GM23338 (cell line): ENCODE data around the gene RCAN3. TPM values are rescaled to one million over a fixed set of nuclear protein-coding genes. Genes with fewer than 3 reads are reported as not detected.

Experiments used
- ATAC-seq: fragments of 200-7000 bp; cut with Tn5 transposase; 3 replicates; pipeline ENCODE4 v1.9.1; 2020
- DNase-seq: peaks from one replicate; pipeline ENCODE4 v3.0.0-alpha.2; 2015; ENCODE audit warnings: low spot score
- H2AFZ ChIP-seq: fragments of 200-600 bp; sonication (generic); 2 replicates; pipeline ENCODE4 v1.8.0; 2016; ENCODE audit warnings: antibody characterized with exemption, mild to moderate bottlenecking, moderate library complexity
- H3F3A ChIP-seq: fragments of 200-600 bp; sonication (generic); replicated peaks from 2 replicates; pipeline ENCODE4 v1.8.0; 2017; ENCODE audit warnings: antibody characterized with exemption, mixed run types, low read depth
- H3K27ac ChIP-seq: fragments of 200-600 bp; sonication (generic); 2 replicates; pipeline ENCODE4 v1.6.1; 2016; ENCODE audit warnings: low read depth
- H3K27me3 ChIP-seq: fragments of 200-600 bp; sonication (generic); 2 replicates; pipeline ENCODE4 v1.8.0; 2016; ENCODE audit warnings: mild to moderate bottlenecking, mixed run types, moderate library complexity; ENCODE audit not compliant: insufficient read depth
- H3K36me3 ChIP-seq: fragments of 200-600 bp; sonication (generic); 2 replicates; pipeline ENCODE4 v1.8.0; 2016; ENCODE audit warnings: mild to moderate bottlenecking; ENCODE audit not compliant: insufficient read depth
- H3K4me1 ChIP-seq: fragments of 200-600 bp; sonication (generic); 2 replicates; pipeline ENCODE4 v1.8.0; 2016; ENCODE audit warnings: mild to moderate bottlenecking, moderate library complexity; ENCODE audit not compliant: insufficient read depth
- H3K4me2 ChIP-seq: fragments of 200-600 bp; sonication (generic); 2 replicates; pipeline ENCODE4 v1.7.1; 2017; ENCODE audit warnings: mixed run types
- H3K4me3 ChIP-seq: fragments of 200-600 bp; sonication (generic); 2 replicates; pipeline ENCODE4 v1.6.1; 2016; ENCODE audit warnings: mixed run types
- H3K79me2 ChIP-seq: fragments of 200-600 bp; sonication (generic); replicated peaks from 2 replicates; pipeline ENCODE4 v1.8.0; 2017; ENCODE audit warnings: mild to moderate bottlenecking; ENCODE audit not compliant: insufficient read depth
- H3K9me2 ChIP-seq: fragments of 200-600 bp; sonication (generic); 2 replicates; pipeline ENCODE4 v1.8.0; 2017; ENCODE audit not compliant: insufficient read depth
- H4K20me1 ChIP-seq: fragments of 200-600 bp; sonication (generic); replicated peaks from 2 replicates; pipeline ENCODE4 v1.8.0; 2017; ENCODE audit warnings: mild to moderate bottlenecking; ENCODE audit not compliant: insufficient read depth
- H3K27ac Mint-ChIP-seq: 2 replicates; pipeline ENCODE4 v1.8.0; 2020; ENCODE audit warnings: inconsistent platforms, mild to moderate bottlenecking, moderate library complexity, mixed read lengths
- H3K27me3 Mint-ChIP-seq: 3 replicates; pipeline ENCODE4 v1.8.0; 2022; ENCODE audit warnings: low read depth, mild to moderate bottlenecking, moderate library complexity, mixed read lengths, inconsistent platforms; ENCODE audit not compliant: insufficient read depth, poor library complexity
- H3K36me3 Mint-ChIP-seq: 3 replicates; pipeline ENCODE4 v1.8.0; 2021; ENCODE audit warnings: low read depth, mild to moderate bottlenecking, inconsistent platforms, moderate library complexity, mixed read lengths
- H3K4me1 Mint-ChIP-seq: 3 replicates; pipeline ENCODE4 v1.8.0; 2020; ENCODE audit warnings: mild to moderate bottlenecking, inconsistent platforms, mixed read lengths
- H3K4me3 Mint-ChIP-seq: 3 replicates; pipeline ENCODE4 v1.8.0; 2021; ENCODE audit warnings: moderate library complexity, mild to moderate bottlenecking, inconsistent platforms, mixed read lengths
- H3K9me3 Mint-ChIP-seq: 3 replicates; pipeline ENCODE4 v1.8.0; 2020; ENCODE audit warnings: moderate library complexity, mild to moderate bottlenecking, inconsistent platforms, mixed read lengths
- JUNB ChIP-seq: IDR thresholded peaks from one replicate; pipeline ENCODE4 v1.6.1; 2016; ENCODE audit warnings: antibody characterized with exemption; ENCODE audit not compliant: unreplicated experiment
- NANOG ChIP-seq: IDR thresholded peaks from 2 replicates; pipeline ENCODE4 v1.6.1; 2016; ENCODE audit warnings: antibody characterized with exemption, borderline replicate concordance
- ZNF331 ChIP-seq: fragments of 250-450 bp; sonication (Bioruptor Pico); IDR thresholded peaks from 2 replicates; pipeline ENCODE4 v1.5.0; 2020; ENCODE audit warnings: low read depth, mild to moderate bottlenecking, moderate library complexity
- polyA plus RNA-seq: library from polyadenylated mRNA; unstranded; fragments of >200 nt; fragmentation: Nextera tagmentation; extraction: Ambion mirVana; gene quantifications from 2 replicates; pipeline ENCODE4 v1.2.1, GENCODE V29; 2016
- total RNA-seq: library from RNA; depleted of rRNA; stranded (reverse); fragments of >200 nt; shearing (Covaris generic); gene quantifications from 2 replicates; pipeline ENCODE4 v1.2.3, GENCODE V29; 2014
- TF ChIP-seq, protein P1 (sequence below), 2 experiments: fragments of 200-600 bp in 1 of 2; sonication (generic) in 1 of 2; conservative IDR thresholded peaks; 2 replicates each; pipeline versions ENCODE4 v1.5.1 to v1.6.1; 2016 to 2017; ENCODE audit warnings: antibody characterized with exemption in 2 of 2, low read depth in 2 of 2, mild to moderate bottlenecking in 2 of 2, moderate library complexity in 1 of 2
- TF ChIP-seq, protein P2 (sequence below): IDR thresholded peaks from one replicate; pipeline ENCODE4 v1.6.1; 2018; ENCODE audit warnings: antibody characterized with exemption; ENCODE audit not compliant: unreplicated experiment
- TF ChIP-seq, protein P3 (sequence below): fragments of 250-450 bp; sonication (Bioruptor Pico); IDR thresholded peaks from 2 replicates; pipeline ENCODE4 v1.5.0; 2020; ENCODE audit warnings: mild to moderate bottlenecking, moderate library complexity
- TF ChIP-seq, protein P4 (sequence below): IDR thresholded peaks from 2 replicates; pipeline ENCODE4 v1.6.1; 2016; ENCODE audit warnings: antibody characterized with exemption

RCAN3 gene
- total and polyA plus RNA-seq, 2 experiments from 2014 or later = 8.9 to 11.2 TPM

DNA sequence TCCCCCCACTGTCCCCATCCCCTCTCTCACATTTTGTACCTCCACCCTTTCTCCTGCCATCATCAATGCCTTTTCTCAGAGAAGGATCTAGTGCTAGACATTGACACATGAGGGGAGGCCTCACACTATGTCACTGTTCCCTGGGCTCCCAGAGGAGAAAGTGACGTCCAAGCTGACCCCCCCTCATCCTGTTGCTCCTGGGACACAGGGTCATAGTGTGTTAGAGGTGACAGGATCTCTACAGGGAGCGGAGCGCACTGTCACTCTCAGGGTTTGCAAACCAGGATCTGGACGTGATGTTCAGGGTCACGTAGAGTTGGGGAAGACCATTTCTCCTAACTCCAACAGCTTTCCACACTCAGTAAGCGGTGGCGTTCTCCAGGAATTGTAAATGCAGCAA lies 55.8 kb downstream of the RCAN3 start:
- ATAC-seq (no peak), DNase-seq (no peak)
- H3K36me3 ChIP-seq = no peaks in the 10 kb centered on the region
- Mint-ChIP-seq H3K9me3 (no peaks in the 10 kb centered on the region), H3K36me3 (no peaks in the 10 kb centered on the region), H3K27me3 (peaks cover 21% of the 10 kb centered on the region), H3K27ac (no peak overlapping the region), H3K4me1 (peaks cover 18% of the 10 kb centered on the region), H3K4me3 (no peak overlapping the region)
- H2AFZ ChIP-seq = no peak overlapping the region
- no peaks in the 10 kb centered on the region for H3K9me2 ChIP-seq
- no peak overlapping the region for H3K27ac ChIP-seq
- peaks cover 7% of the 10 kb centered on the region; the same call in 1 of the 2 replicates for H3K4me1 ChIP-seq
- no peaks in the 10 kb centered on the region for H3K79me2 ChIP-seq
- H4K20me1 ChIP-seq = no peaks in the 10 kb centered on the region
- H3K4me2 ChIP-seq = no peak overlapping the region
- no peak overlapping the region for H3K4me3 ChIP-seq
- no peaks in the 10 kb centered on the region for H3F3A ChIP-seq
- H3K27me3 ChIP-seq = peaks cover 32% of the 10 kb centered on the region
- TF ChIP-seq NANOG = no peak
- TF ChIP-seq, protein P1, sequence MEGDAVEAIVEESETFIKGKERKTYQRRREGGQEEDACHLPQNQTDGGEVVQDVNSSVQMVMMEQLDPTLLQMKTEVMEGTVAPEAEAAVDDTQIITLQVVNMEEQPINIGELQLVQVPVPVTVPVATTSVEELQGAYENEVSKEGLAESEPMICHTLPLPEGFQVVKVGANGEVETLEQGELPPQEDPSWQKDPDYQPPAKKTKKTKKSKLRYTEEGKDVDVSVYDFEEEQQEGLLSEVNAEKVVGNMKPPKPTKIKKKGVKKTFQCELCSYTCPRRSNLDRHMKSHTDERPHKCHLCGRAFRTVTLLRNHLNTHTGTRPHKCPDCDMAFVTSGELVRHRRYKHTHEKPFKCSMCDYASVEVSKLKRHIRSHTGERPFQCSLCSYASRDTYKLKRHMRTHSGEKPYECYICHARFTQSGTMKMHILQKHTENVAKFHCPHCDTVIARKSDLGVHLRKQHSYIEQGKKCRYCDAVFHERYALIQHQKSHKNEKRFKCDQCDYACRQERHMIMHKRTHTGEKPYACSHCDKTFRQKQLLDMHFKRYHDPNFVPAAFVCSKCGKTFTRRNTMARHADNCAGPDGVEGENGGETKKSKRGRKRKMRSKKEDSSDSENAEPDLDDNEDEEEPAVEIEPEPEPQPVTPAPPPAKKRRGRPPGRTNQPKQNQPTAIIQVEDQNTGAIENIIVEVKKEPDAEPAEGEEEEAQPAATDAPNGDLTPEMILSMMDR (conservative IDR thresholded peaks at IDR 0.05; ENCODE audit: low read depth in 2 of 2) = no peak
- TF ChIP-seq, protein P2, sequence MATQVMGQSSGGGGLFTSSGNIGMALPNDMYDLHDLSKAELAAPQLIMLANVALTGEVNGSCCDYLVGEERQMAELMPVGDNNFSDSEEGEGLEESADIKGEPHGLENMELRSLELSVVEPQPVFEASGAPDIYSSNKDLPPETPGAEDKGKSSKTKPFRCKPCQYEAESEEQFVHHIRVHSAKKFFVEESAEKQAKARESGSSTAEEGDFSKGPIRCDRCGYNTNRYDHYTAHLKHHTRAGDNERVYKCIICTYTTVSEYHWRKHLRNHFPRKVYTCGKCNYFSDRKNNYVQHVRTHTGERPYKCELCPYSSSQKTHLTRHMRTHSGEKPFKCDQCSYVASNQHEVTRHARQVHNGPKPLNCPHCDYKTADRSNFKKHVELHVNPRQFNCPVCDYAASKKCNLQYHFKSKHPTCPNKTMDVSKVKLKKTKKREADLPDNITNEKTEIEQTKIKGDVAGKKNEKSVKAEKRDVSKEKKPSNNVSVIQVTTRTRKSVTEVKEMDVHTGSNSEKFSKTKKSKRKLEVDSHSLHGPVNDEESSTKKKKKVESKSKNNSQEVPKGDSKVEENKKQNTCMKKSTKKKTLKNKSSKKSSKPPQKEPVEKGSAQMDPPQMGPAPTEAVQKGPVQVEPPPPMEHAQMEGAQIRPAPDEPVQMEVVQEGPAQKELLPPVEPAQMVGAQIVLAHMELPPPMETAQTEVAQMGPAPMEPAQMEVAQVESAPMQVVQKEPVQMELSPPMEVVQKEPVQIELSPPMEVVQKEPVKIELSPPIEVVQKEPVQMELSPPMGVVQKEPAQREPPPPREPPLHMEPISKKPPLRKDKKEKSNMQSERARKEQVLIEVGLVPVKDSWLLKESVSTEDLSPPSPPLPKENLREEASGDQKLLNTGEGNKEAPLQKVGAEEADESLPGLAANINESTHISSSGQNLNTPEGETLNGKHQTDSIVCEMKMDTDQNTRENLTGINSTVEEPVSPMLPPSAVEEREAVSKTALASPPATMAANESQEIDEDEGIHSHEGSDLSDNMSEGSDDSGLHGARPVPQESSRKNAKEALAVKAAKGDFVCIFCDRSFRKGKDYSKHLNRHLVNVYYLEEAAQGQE = no peak
- TF ChIP-seq ZNF331 (CRISPR knock-in tag) = no peak
- TF ChIP-seq, protein P3, sequence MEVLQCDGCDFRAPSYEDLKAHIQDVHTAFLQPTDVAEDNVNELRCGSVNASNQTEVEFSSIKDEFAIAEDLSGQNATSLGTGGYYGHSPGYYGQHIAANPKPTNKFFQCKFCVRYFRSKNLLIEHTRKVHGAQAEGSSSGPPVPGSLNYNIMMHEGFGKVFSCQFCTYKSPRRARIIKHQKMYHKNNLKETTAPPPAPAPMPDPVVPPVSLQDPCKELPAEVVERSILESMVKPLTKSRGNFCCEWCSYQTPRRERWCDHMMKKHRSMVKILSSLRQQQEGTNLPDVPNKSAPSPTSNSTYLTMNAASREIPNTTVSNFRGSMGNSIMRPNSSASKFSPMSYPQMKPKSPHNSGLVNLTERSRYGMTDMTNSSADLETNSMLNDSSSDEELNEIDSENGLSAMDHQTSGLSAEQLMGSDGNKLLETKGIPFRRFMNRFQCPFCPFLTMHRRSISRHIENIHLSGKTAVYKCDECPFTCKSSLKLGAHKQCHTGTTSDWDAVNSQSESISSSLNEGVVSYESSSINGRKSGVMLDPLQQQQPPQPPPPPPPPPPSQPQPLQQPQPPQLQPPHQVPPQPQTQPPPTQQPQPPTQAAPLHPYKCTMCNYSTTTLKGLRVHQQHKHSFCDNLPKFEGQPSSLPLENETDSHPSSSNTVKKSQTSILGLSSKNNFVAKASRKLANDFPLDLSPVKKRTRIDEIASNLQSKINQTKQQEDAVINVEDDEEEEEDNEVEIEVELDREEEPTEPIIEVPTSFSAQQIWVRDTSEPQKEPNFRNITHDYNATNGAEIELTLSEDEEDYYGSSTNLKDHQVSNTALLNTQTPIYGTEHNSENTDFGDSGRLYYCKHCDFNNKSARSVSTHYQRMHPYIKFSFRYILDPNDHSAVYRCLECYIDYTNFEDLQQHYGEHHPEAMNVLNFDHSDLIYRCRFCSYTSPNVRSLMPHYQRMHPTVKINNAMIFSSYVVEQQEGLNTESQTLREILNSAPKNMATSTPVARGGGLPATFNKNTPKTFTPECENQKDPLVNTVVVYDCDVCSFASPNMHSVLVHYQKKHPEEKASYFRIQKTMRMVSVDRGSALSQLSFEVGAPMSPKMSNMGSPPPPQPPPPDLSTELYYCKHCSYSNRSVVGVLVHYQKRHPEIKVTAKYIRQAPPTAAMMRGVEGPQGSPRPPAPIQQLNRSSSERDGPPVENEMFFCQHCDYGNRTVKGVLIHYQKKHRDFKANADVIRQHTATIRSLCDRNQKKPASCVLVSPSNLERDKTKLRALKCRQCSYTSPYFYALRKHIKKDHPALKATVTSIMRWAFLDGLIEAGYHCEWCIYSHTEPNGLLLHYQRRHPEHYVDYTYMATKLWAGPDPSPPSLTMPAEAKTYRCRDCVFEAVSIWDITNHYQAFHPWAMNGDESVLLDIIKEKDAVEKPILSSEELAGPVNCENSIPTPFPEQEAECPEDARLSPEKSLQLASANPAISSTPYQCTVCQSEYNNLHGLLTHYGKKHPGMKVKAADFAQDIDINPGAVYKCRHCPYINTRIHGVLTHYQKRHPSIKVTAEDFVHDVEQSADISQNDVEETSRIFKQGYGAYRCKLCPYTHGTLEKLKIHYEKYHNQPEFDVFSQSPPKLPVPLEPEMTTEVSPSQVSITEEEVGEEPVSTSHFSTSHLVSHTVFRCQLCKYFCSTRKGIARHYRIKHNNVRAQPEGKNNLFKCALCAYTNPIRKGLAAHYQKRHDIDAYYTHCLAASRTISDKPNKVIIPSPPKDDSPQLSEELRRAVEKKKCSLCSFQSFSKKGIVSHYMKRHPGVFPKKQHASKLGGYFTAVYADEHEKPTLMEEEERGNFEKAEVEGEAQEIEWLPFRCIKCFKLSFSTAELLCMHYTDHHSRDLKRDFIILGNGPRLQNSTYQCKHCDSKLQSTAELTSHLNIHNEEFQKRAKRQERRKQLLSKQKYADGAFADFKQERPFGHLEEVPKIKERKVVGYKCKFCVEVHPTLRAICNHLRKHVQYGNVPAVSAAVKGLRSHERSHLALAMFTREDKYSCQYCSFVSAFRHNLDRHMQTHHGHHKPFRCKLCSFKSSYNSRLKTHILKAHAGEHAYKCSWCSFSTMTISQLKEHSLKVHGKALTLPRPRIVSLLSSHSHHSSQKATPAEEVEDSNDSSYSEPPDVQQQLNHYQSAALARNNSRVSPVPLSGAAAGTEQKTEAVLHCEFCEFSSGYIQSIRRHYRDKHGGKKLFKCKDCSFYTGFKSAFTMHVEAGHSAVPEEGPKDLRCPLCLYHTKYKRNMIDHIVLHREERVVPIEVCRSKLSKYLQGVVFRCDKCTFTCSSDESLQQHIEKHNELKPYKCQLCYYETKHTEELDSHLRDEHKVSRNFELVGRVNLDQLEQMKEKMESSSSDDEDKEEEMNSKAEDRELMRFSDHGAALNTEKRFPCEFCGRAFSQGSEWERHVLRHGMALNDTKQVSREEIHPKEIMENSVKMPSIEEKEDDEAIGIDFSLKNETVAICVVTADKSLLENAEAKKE (CRISPR knock-in tag) = no peak
- TF ChIP-seq, protein P4, sequence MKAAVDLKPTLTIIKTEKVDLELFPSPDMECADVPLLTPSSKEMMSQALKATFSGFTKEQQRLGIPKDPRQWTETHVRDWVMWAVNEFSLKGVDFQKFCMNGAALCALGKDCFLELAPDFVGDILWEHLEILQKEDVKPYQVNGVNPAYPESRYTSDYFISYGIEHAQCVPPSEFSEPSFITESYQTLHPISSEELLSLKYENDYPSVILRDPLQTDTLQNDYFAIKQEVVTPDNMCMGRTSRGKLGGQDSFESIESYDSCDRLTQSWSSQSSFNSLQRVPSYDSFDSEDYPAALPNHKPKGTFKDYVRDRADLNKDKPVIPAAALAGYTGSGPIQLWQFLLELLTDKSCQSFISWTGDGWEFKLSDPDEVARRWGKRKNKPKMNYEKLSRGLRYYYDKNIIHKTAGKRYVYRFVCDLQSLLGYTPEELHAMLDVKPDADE = no peak
- TF ChIP-seq JUNB = no peak
